ENCODE data around the gene NTF4.
A peak's percentile ranks its signal among the peaks of the same experiment; 100 is the strongest.

DNA sequence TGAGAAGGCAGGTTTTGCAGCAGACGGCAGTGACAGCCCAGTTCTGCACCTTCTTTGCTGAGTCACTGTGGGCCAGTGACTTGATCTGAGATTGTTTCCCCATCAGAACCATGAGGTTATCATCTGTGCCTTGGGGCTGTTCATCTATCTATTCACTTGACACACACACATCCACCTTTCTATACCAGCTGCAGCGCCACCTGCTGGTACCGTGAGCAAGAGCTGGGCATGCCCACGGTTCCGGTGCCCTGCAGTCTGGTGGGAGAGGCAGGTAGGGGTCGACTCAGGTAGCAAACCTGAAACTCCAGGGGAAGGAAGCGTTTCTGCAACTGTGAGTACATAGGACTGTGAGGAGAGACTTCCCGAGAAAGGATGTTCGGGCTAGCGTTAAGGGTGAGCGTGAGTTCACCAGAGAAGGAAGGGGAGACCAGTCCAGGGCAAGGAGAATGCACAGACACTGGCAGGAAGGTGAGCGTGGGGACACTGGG lies 42.1 kb upstream of the NTF4 start:
- TF ChIP-seq, protein P1, sequence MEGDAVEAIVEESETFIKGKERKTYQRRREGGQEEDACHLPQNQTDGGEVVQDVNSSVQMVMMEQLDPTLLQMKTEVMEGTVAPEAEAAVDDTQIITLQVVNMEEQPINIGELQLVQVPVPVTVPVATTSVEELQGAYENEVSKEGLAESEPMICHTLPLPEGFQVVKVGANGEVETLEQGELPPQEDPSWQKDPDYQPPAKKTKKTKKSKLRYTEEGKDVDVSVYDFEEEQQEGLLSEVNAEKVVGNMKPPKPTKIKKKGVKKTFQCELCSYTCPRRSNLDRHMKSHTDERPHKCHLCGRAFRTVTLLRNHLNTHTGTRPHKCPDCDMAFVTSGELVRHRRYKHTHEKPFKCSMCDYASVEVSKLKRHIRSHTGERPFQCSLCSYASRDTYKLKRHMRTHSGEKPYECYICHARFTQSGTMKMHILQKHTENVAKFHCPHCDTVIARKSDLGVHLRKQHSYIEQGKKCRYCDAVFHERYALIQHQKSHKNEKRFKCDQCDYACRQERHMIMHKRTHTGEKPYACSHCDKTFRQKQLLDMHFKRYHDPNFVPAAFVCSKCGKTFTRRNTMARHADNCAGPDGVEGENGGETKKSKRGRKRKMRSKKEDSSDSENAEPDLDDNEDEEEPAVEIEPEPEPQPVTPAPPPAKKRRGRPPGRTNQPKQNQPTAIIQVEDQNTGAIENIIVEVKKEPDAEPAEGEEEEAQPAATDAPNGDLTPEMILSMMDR (IDR thresholded peaks at IDR 0.05) = peak; percentile 11 to 63 (median 63)
- no peak for TF ChIP-seq POLR2A (IDR thresholded peaks at IDR 0.05)

Measured in breast epithelium (tissue), 3 donors.